ENCODE results near the gene TAS2R42.

The TAS2R42 gene

GRCh38 chr12:11136075-11136474, 50.7 kb downstream of the TAS2R42 start:
- no peaks in the 10 kb centered on the region for H3F3A ChIP-seq (ENCODE audit: low read depth)
- H3K27me3 ChIP-seq (ENCODE audit: insufficient read depth, low read length, poor library complexity, severe bottlenecking) = no peaks in the 10 kb centered on the region
- H3K9me3 ChIP-seq (ENCODE audit: insufficient read depth, low read depth, low read length) = no peaks in the 10 kb centered on the region
- H3K4me3 ChIP-seq (ENCODE audit: low read length, poor library complexity, severe bottlenecking) = no peak overlapping the region
- no peaks in the 10 kb centered on the region for H3K36me3 ChIP-seq (ENCODE audit: insufficient read depth, low read length)
- H2AFZ ChIP-seq (ENCODE audit: low read length) = no peak overlapping the region
- H3K9me2 ChIP-seq (replicated peaks; ENCODE audit: low read depth, low read length) = no peaks in the 10 kb centered on the region
- TF ChIP-seq CTCF (conservative IDR thresholded peaks at IDR 0.05; ENCODE audit: low read length) (no peak), EZH2phosphoT487 (IDR thresholded peaks at IDR 0.05; ENCODE audit: borderline replicate concordance) (no peak)
- H3K9ac ChIP-seq (ENCODE audit: low read depth, low read length, poor library complexity, severe bottlenecking) = no peak overlapping the region
- no peaks in the 10 kb centered on the region for H3K4me1 ChIP-seq (ENCODE audit: insufficient read depth, low read length, poor library complexity, severe bottlenecking)
- no peaks in the 10 kb centered on the region for H4K20me1 ChIP-seq (ENCODE audit: insufficient read depth, low read length, poor library complexity, severe bottlenecking)
- H3K4me2 ChIP-seq (ENCODE audit: low read depth, low read length, poor library complexity, severe bottlenecking) = no peak overlapping the region
- peaks cover 6% of the 10 kb centered on the region; the same call in 1 of the 2 replicates for H3K79me2 ChIP-seq (ENCODE audit: insufficient read depth, low read length)

All from Loucy (cell line).